HG03060 (cell line): ENCODE measurements around the gene NOX5.
"Not testable (repeated sequence)": the region's sequence is repeated elsewhere in the genome, so short reads cannot be mapped to it uniquely, and the experiment has no call there.

Experiments
- ATAC-seq: cut with Tn5 transposase; IDR thresholded peaks from one replicate; pipeline ENCODE4 v1.9.1; 2021; ENCODE audit warnings: low read depth, moderate number of reproducible peaks; ENCODE audit not compliant: unreplicated experiment

The NOX5 gene

GRCh38 chr15:69045802-69046201, 31.3 kb downstream of the NOX5 start:
- no peak for ATAC-seq

DNA sequence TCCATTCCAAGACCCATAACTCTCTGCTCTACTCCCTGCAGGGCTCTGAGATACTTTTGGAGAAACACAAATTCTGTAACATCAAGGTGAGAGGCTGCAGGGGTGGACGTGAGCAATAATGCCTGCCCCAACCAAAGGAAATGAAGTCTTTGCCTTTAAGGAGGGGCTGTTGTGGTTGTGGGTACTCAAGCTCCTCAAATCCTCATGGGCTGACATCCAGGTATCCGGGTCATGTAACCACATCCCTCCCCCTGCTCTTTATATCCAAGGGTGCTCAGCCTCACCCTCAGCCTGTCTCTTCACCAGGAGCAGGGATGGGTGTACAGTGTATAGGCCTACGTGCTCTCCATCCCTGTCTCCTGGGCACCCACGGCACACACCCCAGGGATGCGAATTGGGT, 32.3 kb downstream of the NOX5 start:
- ATAC-seq: no peak

- no peak for ATAC-seq
Measured at GRCh38 chr15:69049976-69050375, 35.5 kb downstream of the NOX5 start.

DNA sequence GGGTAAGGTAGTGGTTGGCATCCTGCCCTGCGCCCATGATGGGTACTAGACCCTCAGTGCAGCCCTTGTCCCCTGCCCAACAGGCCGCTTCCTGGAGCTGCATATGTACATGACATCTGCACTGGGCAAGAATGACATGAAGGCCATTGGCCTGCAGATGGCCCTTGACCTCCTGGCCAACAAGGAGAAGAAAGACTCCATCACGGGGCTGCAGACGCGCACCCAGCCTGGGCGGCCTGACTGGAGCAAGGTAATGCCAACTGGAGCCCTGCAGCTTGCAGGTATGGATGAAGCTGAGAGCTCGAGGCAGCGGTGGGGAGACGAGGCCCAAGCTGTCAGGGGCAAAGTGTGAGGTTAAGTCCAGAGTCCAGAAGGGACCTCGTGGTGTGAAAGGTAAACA, 40.8 kb downstream of the NOX5 start:
- no peak for ATAC-seq

GRCh38 chr15:69056365-69056764, 41.9 kb downstream of the NOX5 start:
- no peak for ATAC-seq

DNA sequence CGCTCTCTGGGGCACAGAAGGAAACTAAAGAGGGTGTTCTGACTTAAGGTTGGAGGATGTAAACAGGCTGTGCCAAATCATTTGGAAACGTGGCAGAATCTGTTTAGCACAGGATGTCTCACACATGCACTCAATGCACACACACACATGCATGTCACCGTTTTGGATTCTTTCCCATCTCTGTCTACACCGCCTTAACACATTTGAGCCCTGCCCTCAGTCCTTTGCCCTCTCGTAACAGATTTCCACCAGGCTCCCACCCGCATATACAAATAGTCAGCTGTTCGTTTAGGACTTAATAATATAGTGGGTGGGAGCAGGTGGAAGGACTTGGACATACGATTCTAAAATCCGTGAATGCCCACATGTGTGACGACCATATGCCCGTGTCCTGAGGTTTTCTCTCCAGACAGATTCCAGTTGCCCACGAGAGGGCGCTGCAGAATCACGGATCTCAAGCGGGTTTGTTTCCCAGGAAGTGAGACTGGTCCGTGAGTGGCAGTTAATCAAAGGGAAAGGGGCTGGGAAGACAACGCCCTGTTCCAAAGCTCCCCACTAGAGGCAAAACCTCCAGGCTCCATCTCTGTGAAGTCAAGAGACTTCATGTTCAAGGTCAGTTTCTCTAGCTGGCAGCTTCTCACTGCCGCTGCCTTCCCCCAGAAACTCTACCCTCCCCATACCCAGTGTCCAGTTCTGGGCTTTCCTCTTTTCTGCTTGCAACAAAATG, 44.5 kb downstream of the NOX5 start:
- no peak for ATAC-seq

GRCh38 chr15:69059557-69059943, 45.1 kb downstream of the NOX5 start:
- no peak for ATAC-seq

DNA sequence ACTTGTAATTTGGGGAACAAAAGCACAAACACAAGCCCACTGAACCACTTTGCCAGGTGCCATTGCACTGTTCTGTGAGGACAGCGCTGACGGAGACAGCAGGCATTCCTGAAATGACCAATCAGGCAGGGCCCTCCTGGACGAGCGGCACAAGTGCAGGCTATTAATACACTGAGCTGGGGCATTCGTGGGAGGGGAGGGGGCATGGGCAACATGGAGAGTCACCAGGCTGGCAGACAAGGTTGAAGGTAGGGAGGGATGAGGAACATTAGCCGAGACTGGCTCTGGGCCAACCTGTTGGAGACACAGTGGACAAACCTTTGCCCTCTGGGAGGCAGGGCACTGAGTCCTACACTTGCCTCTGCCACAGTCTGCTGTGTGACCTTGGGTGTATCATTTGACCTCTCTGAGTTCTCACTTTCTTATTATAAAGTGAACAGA, 45.6 kb downstream of the NOX5 start:
- no peak for ATAC-seq

GRCh38 chr15:69060744-69061143, 46.2 kb downstream of the NOX5 start:
- ATAC-seq: no peak

GRCh38 chr15:69061414-69061842, 46.9 kb downstream of the NOX5 start:
- ATAC-seq: no peak

GRCh38 chr15:69064649-69065048, 50.2 kb downstream of the NOX5 start:
- no peak for ATAC-seq

DNA sequence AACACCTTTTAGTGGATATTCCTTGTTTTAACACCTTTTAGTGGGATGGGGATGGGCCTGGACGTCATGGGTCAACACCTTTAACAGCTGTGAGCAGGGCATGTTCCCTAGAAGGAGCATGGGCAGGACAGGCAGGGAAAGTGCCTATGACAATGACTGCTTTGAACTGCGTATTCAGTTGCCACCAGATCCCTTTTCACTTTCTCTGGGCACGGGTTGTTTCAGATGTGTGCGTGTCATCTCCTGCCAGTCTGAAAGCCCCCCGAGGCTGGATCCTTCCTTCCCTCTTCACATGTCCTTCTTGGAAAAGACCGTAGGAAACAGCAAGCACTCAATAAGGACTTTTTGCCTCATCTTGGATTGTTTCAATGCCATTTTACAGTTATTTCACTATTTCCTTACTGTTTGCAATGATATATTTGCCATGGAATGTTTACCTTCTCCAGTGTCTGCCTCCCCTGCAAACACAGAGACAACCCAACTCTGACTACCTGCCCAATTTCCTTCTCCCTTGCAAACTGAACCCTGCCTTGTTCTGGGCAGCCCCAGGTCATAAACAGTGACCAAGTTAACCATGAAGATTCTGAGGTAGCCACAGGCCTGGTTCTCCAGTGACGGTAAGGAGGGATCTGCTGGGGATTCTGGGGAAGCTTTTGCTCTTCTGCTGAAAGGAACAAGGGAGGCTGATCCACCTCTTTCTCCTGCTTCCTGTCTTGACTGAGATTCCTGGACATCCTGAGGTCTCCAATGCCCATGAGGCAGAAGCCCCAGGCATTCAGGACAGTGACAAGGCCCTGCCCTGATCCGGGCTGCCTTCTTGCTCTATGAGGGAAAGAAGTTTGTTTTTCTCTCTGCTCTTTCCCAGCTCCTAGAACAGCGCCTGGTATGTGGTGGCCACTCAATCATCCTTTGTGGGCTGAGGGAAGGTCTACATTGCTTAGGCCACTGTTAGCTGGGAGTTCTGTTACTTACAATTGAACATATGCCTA, 51.8 kb downstream of the NOX5 start:
- no peak for ATAC-seq

DNA sequence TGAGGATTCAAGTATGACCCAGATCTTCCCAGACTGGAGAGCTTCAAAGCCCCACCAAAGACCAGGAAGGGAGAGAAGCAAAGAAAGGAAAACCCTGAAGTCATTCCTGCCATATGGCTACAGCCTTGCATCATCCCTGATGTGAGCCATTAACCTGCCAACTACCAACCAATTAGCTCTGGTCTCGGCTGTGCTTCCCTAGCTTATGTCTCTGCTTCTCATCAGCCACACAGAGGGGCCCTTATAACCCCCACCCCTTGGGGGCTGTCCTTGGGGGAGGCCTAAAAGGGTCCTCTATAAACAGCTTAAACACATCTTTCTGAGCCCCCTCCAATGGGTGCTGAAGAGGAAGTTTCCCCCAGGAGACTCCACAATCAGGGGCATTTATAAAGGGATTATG, 52.8 kb downstream of the NOX5 start:
- ATAC-seq: no peak

- no peak for ATAC-seq
Measured at GRCh38 chr15:69068157-69068556, 53.7 kb downstream of the NOX5 start.

DNA sequence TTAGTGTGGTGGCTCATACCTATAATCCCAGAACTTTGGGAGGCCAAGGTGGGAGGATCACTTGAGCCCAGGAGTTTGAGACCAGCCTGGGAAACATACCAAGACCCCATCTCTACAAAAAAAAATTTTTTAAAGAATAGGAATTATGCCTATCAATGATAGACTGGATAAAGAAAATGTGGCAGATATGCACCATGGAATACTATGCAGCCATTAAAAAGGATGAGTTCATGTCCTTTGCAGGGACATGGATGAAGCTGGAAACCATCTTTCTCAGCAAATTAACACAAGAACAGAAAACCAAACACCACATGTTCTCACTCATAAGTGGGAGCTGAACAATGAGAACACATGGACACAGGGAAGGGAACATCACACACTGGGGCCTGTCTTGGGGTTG, 54.8 kb downstream of the NOX5 start:
- ATAC-seq: not testable (repeated sequence)

DNA sequence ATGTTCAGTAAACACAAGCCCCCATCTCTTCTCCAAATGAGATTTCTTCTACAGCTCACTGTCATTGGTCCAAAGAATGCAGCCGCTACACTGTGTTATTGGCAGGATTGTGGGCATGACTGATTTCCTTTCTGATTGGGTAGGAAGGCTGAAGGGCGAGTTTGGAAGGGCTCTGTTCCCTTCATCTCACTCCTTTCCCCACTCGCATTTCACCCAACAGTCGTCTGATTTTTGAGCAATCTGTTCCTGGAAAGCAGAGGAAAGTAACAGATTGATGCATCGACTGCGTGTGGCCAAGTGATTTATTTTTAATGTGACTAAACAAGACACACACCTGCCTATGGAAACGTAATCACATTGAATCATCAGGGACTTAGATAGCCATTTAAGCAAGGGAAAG, 55.5 kb downstream of the NOX5 start:
- ATAC-seq: no peak

DNA sequence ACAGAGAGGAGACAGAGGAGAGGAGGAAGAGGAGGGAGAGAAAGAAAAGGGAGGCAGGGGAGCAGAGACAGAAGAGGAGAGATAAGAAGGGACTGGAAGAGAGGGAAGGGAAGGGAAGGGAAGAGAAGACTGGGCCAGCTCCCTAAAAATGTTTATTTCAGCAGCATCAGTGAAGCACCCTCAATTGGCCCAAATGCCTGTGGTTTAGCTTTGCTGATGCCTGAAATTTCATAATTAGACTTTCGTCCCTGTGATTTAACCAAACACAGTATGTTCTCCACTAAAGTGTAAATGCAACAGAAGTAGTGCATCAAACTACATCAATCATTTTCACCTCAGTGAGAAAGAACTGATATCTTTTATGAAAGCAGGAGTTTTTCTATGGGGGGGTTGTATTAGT, 55.9 kb downstream of the NOX5 start:
- ATAC-seq: no peak

DNA sequence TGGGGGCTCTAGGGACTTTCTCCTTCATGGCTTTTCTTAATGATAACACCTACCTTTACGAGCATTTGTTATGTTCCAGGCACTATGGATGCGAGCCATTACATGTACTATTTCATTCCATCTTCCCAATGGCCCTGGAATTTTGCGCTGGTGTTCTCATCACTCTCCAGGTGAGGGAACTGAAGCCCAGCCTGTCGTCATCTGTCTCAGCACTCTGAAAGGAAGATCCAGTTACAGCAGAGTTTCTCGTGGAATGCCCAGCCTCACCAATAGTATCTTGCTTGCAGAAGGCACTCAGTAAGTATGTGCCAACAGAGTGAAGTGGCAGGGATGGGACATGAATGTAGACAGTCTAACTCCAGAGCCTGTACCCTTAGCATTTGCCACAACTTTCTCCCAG, 56.8 kb downstream of the NOX5 start:
- no peak for ATAC-seq

DNA sequence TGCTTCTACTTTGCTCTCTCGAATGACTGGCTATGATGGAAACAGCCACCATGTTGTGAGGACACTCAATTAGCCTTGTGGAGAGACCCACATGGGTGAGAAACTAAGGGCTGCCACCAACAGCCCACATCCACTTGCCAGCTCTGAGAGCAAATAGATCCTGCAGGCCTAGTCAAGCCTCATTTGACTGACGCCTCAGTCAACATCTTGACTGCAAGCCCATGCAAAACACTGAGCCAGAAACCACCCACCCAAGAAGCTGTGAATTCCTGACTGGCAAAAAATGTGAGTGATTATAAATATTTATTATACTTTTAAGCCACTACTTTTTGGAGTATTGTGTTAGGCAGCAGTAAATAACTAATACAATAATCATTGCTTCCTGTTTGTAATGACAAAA, 58.4 kb downstream of the NOX5 start:
- no peak for ATAC-seq

DNA sequence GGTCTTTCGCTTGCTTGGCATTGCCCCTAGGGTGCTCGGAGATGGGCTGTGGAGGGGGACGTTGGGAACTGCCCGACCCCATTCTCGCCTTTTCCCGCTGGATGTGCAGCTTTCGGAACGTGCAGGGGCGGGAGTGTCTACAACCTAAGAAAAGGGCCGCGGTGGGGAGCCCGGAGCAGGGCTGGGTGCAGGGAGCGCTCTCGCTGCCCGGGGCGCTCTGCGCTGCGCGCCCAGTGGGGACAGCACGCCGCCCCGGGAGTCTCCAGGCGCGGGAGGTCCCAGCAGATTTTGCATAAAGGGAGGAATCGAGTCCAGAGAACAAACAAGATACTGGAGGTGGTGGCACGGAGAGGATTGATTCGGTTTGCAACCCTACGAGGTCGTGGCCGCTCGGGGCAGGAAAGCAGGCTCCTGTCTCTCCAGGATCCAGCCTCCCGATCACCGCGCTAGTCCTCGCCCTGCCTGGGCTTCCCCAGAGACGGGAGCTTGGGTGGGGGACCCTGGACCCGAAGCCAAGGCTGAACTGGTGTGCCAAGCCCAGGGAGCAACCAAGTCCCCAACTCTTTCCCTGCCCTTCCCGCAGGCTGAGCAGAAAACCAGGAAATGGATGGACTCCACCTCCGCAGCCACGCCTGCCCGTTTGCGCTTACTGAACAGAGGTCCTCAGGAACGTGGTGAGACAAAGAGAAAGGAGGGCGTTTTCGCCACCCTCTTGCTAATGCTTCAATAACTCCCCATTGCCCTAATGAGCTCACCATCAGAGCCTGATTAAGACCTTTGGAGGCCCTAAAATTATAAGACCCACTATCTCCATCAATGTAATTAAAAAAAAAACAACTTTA, 59.7 kb downstream of the NOX5 start:
- ATAC-seq: no peak

DNA sequence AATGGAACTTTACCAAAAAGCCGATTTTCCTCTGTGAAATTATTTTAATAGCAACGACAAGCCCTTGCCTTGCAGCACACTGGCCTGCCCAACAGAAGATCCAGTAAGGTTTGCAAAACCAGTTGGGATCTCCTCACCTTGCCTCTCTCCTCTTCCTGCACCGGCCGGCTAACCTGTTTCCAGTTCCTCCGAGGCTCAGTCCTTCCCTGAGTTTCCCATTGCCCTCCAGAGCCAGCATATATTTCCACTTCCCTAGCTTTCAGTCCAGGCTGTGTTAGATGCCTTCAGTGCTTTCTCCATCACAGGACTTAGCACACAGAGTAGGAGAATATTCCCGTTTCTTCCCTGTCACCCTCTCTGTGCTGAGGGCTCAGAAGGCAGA, 60.3 kb downstream of the NOX5 start:
- no peak for ATAC-seq
